Measurements from ENCODE around the gene NISCH.

DNA sequence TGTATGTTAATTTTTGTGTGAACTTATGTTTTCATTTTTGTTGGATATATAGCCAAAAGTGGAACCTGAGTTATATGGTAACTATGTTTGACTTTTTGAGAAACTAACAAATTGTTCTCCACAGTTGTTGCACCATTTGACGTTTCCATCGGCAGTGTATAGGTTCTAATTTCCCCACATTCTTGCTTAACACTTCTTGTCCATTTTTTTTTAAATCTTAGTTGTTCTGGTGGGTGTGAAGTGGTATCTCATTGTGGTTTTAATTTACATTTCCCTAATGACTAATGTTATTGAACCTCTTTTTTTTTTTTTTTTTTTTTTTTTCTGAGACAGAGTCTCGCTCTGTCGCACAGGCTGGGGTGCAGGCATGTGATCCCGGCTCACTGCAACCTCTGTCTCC, 8.0 kb downstream of the NISCH start:
- TF ChIP-seq, protein P1, sequence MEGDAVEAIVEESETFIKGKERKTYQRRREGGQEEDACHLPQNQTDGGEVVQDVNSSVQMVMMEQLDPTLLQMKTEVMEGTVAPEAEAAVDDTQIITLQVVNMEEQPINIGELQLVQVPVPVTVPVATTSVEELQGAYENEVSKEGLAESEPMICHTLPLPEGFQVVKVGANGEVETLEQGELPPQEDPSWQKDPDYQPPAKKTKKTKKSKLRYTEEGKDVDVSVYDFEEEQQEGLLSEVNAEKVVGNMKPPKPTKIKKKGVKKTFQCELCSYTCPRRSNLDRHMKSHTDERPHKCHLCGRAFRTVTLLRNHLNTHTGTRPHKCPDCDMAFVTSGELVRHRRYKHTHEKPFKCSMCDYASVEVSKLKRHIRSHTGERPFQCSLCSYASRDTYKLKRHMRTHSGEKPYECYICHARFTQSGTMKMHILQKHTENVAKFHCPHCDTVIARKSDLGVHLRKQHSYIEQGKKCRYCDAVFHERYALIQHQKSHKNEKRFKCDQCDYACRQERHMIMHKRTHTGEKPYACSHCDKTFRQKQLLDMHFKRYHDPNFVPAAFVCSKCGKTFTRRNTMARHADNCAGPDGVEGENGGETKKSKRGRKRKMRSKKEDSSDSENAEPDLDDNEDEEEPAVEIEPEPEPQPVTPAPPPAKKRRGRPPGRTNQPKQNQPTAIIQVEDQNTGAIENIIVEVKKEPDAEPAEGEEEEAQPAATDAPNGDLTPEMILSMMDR (IDR thresholded peaks at IDR 0.05) = no peak
- no peak for TF ChIP-seq ZFX (IDR thresholded peaks at IDR 0.05; ENCODE audit: borderline replicate concordance)

All from 22Rv1 (cell line).